A549 (cell line): Measurements from ENCODE around the gene COBLL1. TPM values are rescaled to one million over a fixed set of nuclear protein-coding genes. Genes with fewer than 3 reads are reported as not detected.
A peak's percentile ranks its signal among the peaks of the same experiment; 100 is the strongest.

Experiments
- ATAC-seq, 2 experiments: fragments of 200-7000 bp in 1 of 2; fragments of >200 bp in 1 of 2; cut with Nextera tagmentation in 1 of 2; cut with Tn5 transposase in 1 of 2; 3 replicates each; pipeline versions ENCODE4 v1.8.0 to v1.9.1; 2018 to 2020; ENCODE audit warnings: mild to moderate bottlenecking in 1 of 2, moderate library complexity in 1 of 2
- CTCF ChIA-PET: fragments of 300-600 bp; sonication (Branson Sonifier 250); formaldehyde crosslinking; extraction: SDS; loops from one replicate; lab custom pipeline; 2021; ENCODE audit warnings: antibody characterized with exemption, inconsistent platforms; lab: Yijun Ruan, JAX
- POLR2A ChIA-PET: fragments of 350-600 bp; formaldehyde crosslinking; extraction: SDS; loops from one replicate; lab custom pipeline; 2021; ENCODE audit warnings: antibody characterized with exemption, inconsistent platforms; lab: Yijun Ruan, JAX
- DNase-seq, 2 experiments: peaks; one replicate each; pipeline versions ENCODE4 v3.0.0 to v3.0.0-alpha.2; 2011 to 2016; ENCODE audit warnings: low read depth in 1 of 2, low spot score in 1 of 2
- FAIRE-seq: peaks from 2 replicates; lab custom pipeline; 2011; peaks lifted over from hg19 to GRCh38; lab: Jason Lieb, UNC
- H3K27ac ChIP-seq, 2 experiments: fragments of >200 bp; sonication (Bioruptor Twin); formaldehyde crosslinking; 3 replicates each; pipeline ENCODE4 v1.5.1; 2016 to 2017
- H3K4me1 ChIP-seq: fragments of >200 bp; sonication (Bioruptor Twin); formaldehyde crosslinking; 3 replicates; pipeline ENCODE4 v1.6.1; 2016
- H3K4me2 ChIP-seq: fragments of >200 bp; sonication (Bioruptor Twin); formaldehyde crosslinking; 3 replicates; pipeline ENCODE4 v1.6.1; 2016
- H3K4me3 ChIP-seq: fragments of >200 bp; sonication (Bioruptor Twin); formaldehyde crosslinking; 3 replicates; pipeline ENCODE4 v1.5.1; 2016
- H3K9me3 ChIP-seq: fragments of >200 bp; sonication (Bioruptor Twin); formaldehyde crosslinking; 3 replicates; pipeline ENCODE4 v1.6.1; 2016
- BCL3 ChIP-seq: fragments of >200 bp; sonication (Bioruptor Twin); formaldehyde crosslinking; IDR thresholded peaks from 3 replicates; pipeline ENCODE4 v1.6.1; 2016
- BHLHE40 ChIP-seq: IDR thresholded peaks from 2 replicates; pipeline ENCODE4 v1.6.1; 2012; ENCODE audit warnings: low read depth, low read length, inconsistent platforms
- CBX2 ChIP-seq: fragments of 200-600 bp; sonication (generic); IDR thresholded peaks from 2 replicates; pipeline ENCODE4 v1.6.1; 2016; ENCODE audit warnings: low read depth, mild to moderate bottlenecking, borderline replicate concordance
- CBX8 ChIP-seq: fragments of 200-600 bp; sonication (generic); IDR thresholded peaks from 2 replicates; pipeline ENCODE4 v1.6.1; 2016
- CEBPB ChIP-seq, 2 experiments: fragments of >200 bp in 1 of 2; sonication (Bioruptor Twin) in 1 of 2; formaldehyde crosslinking in 1 of 2; IDR thresholded peaks; 2 replicates each; pipeline ENCODE4 v1.6.1; 2012 to 2016
- E2F6 ChIP-seq: IDR thresholded peaks from 2 replicates; pipeline ENCODE4 v1.6.1; 2012; ENCODE audit warnings: low read depth, borderline replicate concordance
- EHF ChIP-seq: fragments of 250-450 bp; sonication (Bioruptor Pico); IDR thresholded peaks from 2 replicates; pipeline ENCODE4 v1.5.0; 2020; ENCODE audit warnings: mild to moderate bottlenecking
- ESRRA ChIP-seq: fragments of 150-350 bp; IDR thresholded peaks from 2 replicates; pipeline ENCODE4 v1.6.1; 2014; ENCODE audit warnings: mild to moderate bottlenecking, low read length, borderline replicate concordance
- FOSL2 ChIP-seq, 2 experiments: fragments of 450-650 bp in 1 of 2; fragments of >200 bp in 1 of 2; sonication (Bioruptor Twin) in 1 of 2; formaldehyde crosslinking; IDR thresholded peaks; 2 replicates each; pipeline versions ENCODE4 v1.5.0 to v1.6.1; 2016 to 2020; ENCODE audit warnings: mild to moderate bottlenecking in 1 of 2, moderate library complexity in 1 of 2
- GATA3 ChIP-seq: IDR thresholded peaks from 2 replicates; pipeline ENCODE4 v1.6.1; 2012; ENCODE audit warnings: borderline replicate concordance
- HES2 ChIP-seq: fragments of >200 bp; sonication (Bioruptor Twin); formaldehyde crosslinking; IDR thresholded peaks from 2 replicates; pipeline ENCODE4 v1.6.1; 2016
- HMGXB4 ChIP-seq: fragments of 250-450 bp; sonication (Bioruptor Pico); IDR thresholded peaks from 2 replicates; pipeline ENCODE4 v1.5.0; 2021; ENCODE audit warnings: mild to moderate bottlenecking, moderate library complexity, borderline replicate concordance
- HOXB13 ChIP-seq: fragments of 250-450 bp; sonication (Bioruptor Pico); IDR thresholded peaks from 2 replicates; pipeline ENCODE4 v1.5.0; 2020; ENCODE audit warnings: low read depth, mild to moderate bottlenecking, moderate library complexity
- MAFK ChIP-seq: fragments of 450-650 bp; IDR thresholded peaks from 2 replicates; pipeline ENCODE4 v1.6.1; 2014; ENCODE audit not compliant: partially characterized antibody
- NFE2L2 ChIP-seq: fragments of 150-350 bp; conservative IDR thresholded peaks from 2 replicates; pipeline ENCODE4 v1.6.1; 2014; ENCODE audit warnings: low read length
- NR3C1 ChIP-seq: fragments of >200 bp; sonication (Bioruptor Twin); formaldehyde crosslinking; IDR thresholded peaks from 3 replicates; pipeline ENCODE4 v1.6.1; 2017
- PBX3 ChIP-seq: IDR thresholded peaks from 2 replicates; pipeline ENCODE4 v1.6.1; 2012
- POLR2AphosphoS2 ChIP-seq: conservative IDR thresholded peaks from 2 replicates; pipeline ENCODE4 v1.6.1; 2012; ENCODE audit warnings: low read length, improper control_type of control experiment, inconsistent platforms
- RAD21 ChIP-seq, 2 experiments: fragments of >200 bp in 1 of 2; sonication (Bioruptor Twin) in 1 of 2; formaldehyde crosslinking in 1 of 2; IDR thresholded peaks in 1 of 2; conservative IDR thresholded peaks in 1 of 2; 2 replicates in 1 of 2; 3 replicates in 1 of 2; pipeline ENCODE4 v1.6.1; 2012 to 2018; ENCODE audit warnings: inconsistent platforms in 1 of 2
- RARB ChIP-seq: fragments of 250-450 bp; sonication (Bioruptor Pico); IDR thresholded peaks from 2 replicates; pipeline ENCODE4 v1.8.0; 2021; ENCODE audit warnings: mild to moderate bottlenecking, moderate library complexity
- REST ChIP-seq: fragments of 200-600 bp; sonication (generic); IDR thresholded peaks from 2 replicates; pipeline ENCODE4 v1.6.1; 2016; ENCODE audit warnings: antibody characterized with exemption, mild to moderate bottlenecking, moderate library complexity
- RFX5 ChIP-seq: fragments of 450-650 bp; IDR thresholded peaks from 2 replicates; pipeline ENCODE4 v1.7.1; 2014; ENCODE audit warnings: antibody characterized with exemption, mild to moderate bottlenecking, moderate library complexity
- SMC3 ChIP-seq: fragments of >200 bp; sonication (Bioruptor Twin); formaldehyde crosslinking; IDR thresholded peaks from 3 replicates; pipeline ENCODE4 v1.6.1; 2018; ENCODE audit warnings: inconsistent platforms
- TP53 ChIP-seq: fragments of 250-450 bp; sonication (Bioruptor Pico); IDR thresholded peaks from 2 replicates; pipeline ENCODE4 v1.5.0; 2021; ENCODE audit warnings: mild to moderate bottlenecking, moderate library complexity
- ZFP36 ChIP-seq: fragments of 450-650 bp; IDR thresholded peaks from 2 replicates; pipeline ENCODE4 v1.6.1; 2014; ENCODE audit warnings: borderline replicate concordance; ENCODE audit not compliant: partially characterized antibody
- ZNF302 ChIP-seq: fragments of 250-450 bp; sonication (Bioruptor Pico); IDR thresholded peaks from 2 replicates; pipeline ENCODE4 v1.9.0; 2021; ENCODE audit warnings: inconsistent platforms, mild to moderate bottlenecking, moderate library complexity
- WGBS: methylation state at CpG from one replicate; pipeline ENCODE4 v1.1.6; 2017; ENCODE audit errors: missing lambda C conversion rate; 5-methylcytosine and 5-hydroxymethylcytosine counted together
- polyA plus RNA-seq, 4 experiments: library from polyadenylated mRNA; depleted of rRNA in 3 of 4; stranded (reverse); fragments of >200 nt; fragmentation: RNase III in 1 of 4; extraction: RNeasy Plus Mini Kit Qiagen cat#74134 plus additional on column Dnase treatment in 1 of 4; gene quantifications; 2 replicates in 3 of 4; 3 replicates in 1 of 4; pipeline ENCODE4 v1.2.3, GENCODE V29; 2011 to 2017

Gene COBLL1
- polyA plus RNA-seq, 2 of the 4 experiments (the other 2 are of a cell fraction): 2.6 to 5.3 TPM

GRCh38 chr2:164778723-164779122, 62.9 kb downstream of the COBLL1 start:
- H3K4me2 ChIP-seq: no peak overlapping the region
- ChIA-PET CTCF (no interaction called here), POLR2A (no interaction called here)
- H3K9me3 ChIP-seq: no peaks in the 10 kb centered on the region
- DNase-seq (no peak), FAIRE-seq (no peak), ATAC-seq (no peak)
- TF ChIP-seq HOXB13 (CRISPR knock-in tag): no peak
- TF ChIP-seq MAFK: peak; percentile 74
- no peak for TF ChIP-seq NFE2L2
- 85% methylated on average over 3 of the region's 3 CpGs for WGBS
- H3K4me1 ChIP-seq: no peaks in the 10 kb centered on the region
- no peak overlapping the region for H3K27ac ChIP-seq
- H3K4me3 ChIP-seq: no peak overlapping the region

GRCh38 chr2:164777847-164778461, 63.7 kb downstream of the COBLL1 start:
- Histone ChIP-seq H3K4me3 (no peak overlapping the region), H3K27ac (no peak overlapping the region), H3K9me3 (no peaks in the 10 kb centered on the region), H3K4me2 (no peak overlapping the region)
- POLR2A ChIA-PET: no interaction called here
- DNase-seq (no peak), FAIRE-seq (no peak)
- no peak for TF ChIP-seq SMC3
- TF ChIP-seq CBX2: no peak
- TF ChIP-seq PBX3: no peak
- no peak for TF ChIP-seq RARB (CRISPR knock-in tag)
- TF ChIP-seq ZNF302 (CRISPR knock-in tag): no peak
- TF ChIP-seq TP53 (CRISPR knock-in tag): no peak
- TF ChIP-seq ZFP36: no peak
- no peak for TF ChIP-seq CEBPB (IDR thresholded peaks at IDR 0.05)
- no peak for TF ChIP-seq ESRRA
- TF ChIP-seq REST: no peak
- no peak for TF ChIP-seq FOSL2 (IDR thresholded peaks at IDR 0.05)
- TF ChIP-seq FOSL2 (CRISPR knock-in tag; IDR thresholded peaks at IDR 0.05): no peak
- TF ChIP-seq CBX8: no peak
- no peak for TF ChIP-seq POLR2AphosphoS2
- TF ChIP-seq GATA3: no peak
- no peak for TF ChIP-seq BHLHE40
- no peak for TF ChIP-seq NR3C1
- TF ChIP-seq, all 56 proteins: peak for 0
- H3K4me1 ChIP-seq: no peaks in the 10 kb centered on the region
- CTCF ChIA-PET: no interaction called here
- no peak for ATAC-seq
- WGBS: 90% methylated on average over 1 of the region's 1 CpG

GRCh38 chr2:164773635-164774034, 68.0 kb downstream of the COBLL1 start:
- Histone ChIP-seq H3K4me3 (no peak overlapping the region), H3K9me3 (no peaks in the 10 kb centered on the region), H3K4me1 (peaks cover 3% of the 10 kb centered on the region; the same call in 1 of the 3 replicates), H3K4me2 (no peak overlapping the region), H3K27ac (no peak overlapping the region)
- ATAC-seq (no peak), DNase-seq (no peak), FAIRE-seq (no peak)
- ChIA-PET POLR2A (no interaction called here), CTCF (no interaction called here)
- no peak for TF ChIP-seq CBX8
- TF ChIP-seq NFE2L2: no peak
- no peak for TF ChIP-seq HMGXB4 (CRISPR knock-in tag)
- no peak for TF ChIP-seq EHF (CRISPR knock-in tag)
- no peak for TF ChIP-seq RAD21 (conservative IDR thresholded peaks at IDR 0.05 in 1 of 2, IDR thresholded peaks at IDR 0.05 in 1 of 2)
- TF ChIP-seq E2F6: no peak
- TF ChIP-seq GATA3: no peak
- TF ChIP-seq RARB (CRISPR knock-in tag): no peak
- TF ChIP-seq RFX5: no peak
- no peak for TF ChIP-seq HES2
- no peak for TF ChIP-seq BCL3
- 92% methylated on average over 3 of the region's 3 CpGs for WGBS
